ENCODE results near the gene SLCO2A1.

SLCO2A1 gene

DNA sequence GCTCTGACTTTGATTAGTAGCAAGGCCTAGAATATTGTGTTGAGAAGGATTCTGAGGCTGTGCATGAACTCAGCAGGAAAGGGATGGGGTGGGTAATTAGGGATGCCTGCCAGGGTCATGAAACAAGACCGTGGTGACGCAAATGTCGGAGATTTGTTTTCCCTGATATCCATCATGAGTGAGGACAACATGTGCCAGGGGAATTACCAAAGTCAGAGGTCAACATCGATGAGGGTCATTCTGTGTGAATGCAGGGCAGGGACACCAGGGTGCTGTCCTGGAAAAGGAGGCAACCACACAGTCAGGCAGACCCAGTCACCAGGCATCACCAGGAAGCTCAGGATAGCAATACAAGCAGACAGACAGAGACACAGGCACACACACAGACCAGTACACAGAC is 52.2 kb downstream of the SLCO2A1 start:
- DNase-seq, result no peak

DNA sequence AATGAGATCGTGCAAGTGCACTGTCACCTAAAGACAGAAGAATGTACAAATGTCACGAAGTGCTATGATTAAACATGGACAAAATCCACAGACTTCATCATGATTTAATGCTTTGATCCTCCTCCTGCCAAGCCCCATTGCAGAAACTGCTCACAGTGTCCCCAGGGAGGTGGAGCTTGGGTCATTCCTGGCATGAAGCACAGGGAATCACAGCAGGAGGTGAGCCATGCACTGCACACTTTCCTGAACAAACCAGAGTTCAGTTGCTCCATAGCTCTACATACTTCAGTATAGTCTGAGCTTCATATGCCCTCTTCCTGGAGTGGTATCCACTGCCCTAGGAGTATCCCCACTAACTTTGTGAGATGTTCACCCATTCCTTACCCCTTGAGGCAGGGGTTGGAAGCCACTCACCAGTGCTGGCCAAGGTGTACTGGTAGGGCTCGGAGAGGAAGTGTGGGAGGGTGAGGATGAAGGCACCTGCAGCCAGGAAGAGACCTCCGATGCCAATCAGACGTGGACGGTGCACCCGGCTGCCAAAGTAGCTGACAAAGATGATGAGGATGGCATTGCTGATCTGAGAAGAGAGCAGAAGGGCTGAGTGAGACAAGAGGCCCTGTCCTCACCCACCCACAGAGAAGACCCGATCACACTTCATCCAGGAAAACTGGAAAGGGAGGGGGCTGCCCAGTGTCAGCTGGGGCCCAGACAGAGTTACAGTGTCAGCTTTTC is 56.3 kb downstream of the SLCO2A1 start:
- DNase-seq, result no peak

DNA sequence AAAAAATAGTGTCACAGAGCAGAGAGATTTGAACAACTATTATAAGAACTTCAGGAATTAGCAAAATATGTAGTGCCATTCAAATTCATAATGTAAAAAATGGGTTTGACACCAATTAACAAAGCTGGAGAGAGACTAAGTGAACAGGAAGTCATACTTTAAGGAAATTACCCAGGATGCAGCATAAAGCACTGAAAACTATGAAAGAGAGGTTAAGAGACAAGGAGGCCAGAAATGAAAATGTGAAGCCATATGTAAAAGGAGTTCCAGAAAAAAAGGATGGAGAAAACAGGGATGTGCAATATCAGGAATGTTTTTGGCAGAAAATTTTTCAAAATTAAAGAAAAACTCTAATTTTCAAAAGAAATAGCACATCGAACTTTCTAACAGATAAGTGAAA is 57.6 kb downstream of the SLCO2A1 start:
- DNase-seq, result no peak

DNA sequence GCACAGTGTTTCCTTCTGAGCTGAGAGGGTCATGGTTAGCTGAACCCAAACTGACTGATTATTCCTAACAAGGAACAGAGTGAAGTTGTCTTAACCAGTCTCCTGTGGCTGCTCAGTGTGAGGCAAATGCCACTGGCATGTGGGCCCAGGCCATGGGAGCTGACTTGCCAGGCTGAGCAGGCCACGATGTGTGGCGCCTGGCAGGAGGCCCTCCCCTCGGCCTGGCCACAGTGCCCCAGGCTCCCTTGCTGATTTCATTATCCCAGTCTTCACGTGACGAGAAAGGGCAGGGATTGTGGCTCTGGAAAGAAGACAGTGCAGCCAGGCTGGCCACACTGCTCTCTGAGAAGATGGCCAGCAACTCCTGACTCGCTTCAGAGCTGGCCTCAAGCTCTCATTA is 58.8 kb downstream of the SLCO2A1 start:
- DNase-seq, result no peak

DNA sequence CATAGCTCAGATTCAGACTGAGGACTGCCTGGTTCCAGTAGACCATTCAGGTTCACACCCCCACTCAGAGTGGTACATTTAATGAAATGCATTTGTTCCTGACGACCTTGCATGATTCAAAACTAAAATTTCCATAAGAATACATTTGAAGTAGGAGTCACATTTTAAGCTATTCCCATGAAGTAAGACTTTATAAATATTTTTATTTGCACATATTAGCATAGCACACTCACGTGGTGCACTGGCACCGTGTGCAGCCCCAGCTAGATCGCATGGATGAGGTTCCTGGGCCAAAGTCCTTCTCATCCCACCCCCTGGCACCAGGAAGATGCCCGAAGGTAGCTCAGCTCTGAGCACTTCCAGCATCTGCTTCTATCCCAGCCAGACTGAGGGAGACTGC is 59.4 kb downstream of the SLCO2A1 start:
- DNase-seq, result no peak

DNA sequence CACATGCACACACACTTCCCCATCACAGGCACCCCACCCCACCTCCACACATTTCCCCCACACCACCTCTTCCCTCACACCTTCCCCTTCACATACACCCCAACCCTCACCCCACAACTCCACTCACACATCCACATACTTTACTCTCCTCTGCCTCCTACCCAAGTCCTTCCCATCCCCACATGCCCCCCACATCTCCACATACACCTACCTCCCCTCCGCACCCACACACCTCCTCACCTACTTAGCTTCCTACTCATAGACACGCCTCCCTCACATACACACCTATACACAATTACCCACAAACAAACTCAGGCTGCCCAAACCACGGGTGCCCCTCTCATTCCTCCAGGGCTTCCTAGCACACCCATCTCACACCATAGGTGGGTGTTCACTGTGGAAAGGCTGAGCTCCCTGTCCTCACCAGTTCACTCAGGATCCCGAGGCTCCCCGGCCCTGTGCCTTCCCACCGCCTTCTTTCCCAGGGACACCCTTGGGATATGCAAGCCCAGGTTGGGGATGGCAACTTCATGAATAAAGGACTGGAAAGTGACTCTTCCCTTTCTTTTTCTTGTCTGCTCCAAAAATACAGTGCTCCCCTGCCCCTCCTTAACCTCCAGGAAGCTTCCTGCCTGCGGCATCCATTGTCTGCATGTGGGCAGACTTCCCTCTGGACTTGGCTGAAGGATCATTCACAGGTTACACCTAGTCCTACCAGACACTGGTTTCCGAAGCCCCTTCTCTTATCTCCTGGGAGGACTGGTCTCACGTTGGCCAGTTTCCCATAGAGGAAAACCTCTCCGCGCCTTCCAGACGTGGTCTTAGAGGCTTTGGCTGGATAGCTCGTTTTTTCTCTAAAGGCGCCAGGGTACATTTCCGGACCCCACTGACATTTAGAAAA is 61.5 kb downstream of the SLCO2A1 start:
- DNase-seq, result no peak

DNA sequence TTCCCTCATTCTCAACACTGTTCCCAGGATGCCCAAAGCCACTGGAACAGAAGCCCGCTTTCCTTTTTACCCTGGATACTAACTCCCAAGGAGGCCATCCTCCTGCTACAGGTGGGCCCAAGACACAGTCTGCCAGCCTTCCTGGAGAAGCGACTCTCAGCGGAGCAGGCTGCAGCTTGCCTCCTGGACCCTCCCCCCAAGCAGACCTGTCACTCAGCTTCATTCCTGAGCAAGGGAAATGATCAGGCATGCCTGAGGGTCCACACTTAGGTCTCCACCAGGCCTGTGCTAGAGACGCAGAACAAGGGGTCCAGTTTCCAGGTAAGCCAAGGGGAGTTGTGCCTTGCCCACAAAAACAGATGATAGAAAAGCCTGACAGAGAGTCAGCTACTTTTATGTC is 62.8 kb downstream of the SLCO2A1 start:
- no peak for DNase-seq

DNA sequence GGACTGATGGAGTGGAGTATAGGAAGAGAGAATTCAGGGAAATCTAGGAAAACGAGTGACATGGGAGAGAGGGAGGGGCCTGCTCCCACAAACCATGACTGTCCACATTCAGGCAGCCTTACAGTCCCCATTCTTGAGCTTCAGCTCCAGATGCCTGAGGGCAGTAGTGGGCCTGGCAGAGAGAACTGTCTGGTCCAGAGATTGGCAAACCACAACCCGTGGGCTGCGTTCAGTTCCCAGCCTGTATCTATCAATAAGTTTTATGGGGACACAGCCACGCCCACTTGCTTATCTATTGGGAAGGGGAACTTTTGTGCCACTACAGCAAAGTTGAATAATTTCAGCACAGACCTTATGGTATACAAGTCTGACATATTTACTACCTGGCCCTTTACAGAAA is 63.8 kb downstream of the SLCO2A1 start:
- DNase-seq, result no peak

DNA sequence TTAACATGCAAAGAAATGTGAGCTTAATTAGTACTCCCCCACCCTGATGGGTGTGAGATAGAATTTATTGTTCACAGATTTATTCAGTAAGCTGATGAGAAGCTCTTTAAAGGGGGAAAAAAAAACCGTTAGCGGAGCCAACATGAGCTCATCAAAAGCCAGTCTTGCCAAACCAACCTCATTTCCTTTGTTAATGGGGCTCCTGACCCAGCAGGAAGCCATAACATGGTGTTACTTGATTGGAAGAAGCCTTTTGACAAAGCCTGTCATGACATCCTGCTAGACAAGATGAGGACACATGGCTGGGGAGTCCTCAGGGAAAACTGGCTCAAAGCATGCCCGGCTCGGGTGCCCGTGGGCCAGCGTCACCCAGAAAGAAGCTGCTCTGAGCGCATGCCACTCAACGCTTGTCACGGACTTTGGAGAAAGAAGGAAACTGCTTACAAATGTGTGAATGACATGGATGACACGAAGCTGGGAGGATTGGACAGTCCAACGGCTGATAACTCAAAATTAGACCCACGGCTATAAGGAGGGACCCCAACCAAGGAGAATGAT is 64.6 kb downstream of the SLCO2A1 start:
- DNase-seq, result no peak

DNA sequence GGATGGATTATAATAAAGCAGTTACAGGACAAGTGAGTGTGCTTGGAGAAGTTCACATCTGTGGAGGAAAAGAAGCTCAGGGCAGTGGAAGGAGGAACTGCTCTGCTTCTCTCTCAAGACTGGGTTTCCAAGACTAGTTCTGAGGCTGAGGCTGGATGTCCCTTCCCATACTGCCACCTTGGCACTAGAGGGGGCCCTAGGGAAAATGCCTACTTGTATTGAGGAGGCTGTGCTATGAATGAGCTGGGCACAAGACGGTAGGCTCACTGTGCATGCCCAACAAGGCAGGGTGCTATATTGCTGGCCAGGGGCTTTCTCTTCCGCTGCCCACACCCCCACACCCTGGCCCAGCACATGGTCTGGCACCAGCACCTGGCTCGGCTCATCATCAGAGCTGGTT is 65.2 kb downstream of the SLCO2A1 start:
- DNase-seq, result peak in 3 of 4 experiments; percentile 6 to 23 (median 20)

DNA sequence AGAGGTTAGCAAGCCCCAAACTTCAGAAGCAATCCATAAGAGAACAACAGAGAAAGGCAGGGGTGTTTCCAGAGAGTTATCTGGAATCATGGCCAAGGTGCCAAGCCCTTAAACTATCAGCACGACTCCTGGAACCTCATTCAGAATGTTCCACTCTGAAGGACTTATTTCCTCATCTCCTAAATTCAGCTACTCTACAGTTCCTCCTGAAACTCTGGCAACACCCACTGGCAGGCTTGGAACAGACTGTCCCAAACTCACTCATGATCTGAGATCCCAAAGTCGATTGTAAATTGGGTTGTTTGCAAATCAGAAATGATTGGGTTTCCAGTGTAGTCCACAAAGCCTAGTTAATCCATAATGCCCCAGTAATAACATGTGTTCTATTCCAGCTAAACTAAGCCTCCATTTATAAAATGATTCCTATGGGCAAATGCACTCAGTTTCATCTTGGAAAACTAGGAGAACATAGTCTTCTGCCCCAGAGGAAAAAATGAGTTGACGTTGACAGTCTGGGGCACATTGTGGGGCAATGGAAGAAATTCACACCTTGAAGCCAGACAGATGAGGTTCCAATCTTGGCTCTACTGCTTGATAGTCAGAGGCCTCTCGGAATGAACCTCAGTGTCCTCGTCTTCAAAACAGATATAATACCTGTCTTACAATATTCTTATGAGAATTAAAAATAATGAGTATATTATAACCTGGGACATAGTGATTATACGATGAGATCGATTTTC is 65.9 kb downstream of the SLCO2A1 start:
- DNase-seq, result peak in 1 of 4 experiments; percentile 16

DNA sequence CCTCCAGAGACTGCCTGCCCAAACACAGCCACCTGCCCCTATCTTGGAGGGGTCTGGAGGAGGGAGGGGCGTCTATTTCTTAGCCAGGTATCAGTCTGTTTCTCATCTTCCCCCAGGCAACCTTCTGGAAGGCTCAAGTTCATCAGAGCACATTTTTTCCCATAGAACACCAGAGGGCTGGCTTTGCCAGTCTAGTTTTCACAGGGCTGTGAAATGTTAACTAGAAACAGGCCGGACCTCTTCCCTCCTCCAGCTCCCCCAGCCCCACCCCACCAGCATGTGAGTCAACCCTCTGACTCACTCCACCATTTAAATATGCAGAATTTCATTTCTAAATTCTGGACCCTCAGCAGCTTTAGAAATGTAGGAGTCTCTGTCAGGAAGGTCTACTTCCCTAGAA is 66.9 kb downstream of the SLCO2A1 start:
- DNase-seq, result peak in 1 of 4 experiments; percentile 4

DNA sequence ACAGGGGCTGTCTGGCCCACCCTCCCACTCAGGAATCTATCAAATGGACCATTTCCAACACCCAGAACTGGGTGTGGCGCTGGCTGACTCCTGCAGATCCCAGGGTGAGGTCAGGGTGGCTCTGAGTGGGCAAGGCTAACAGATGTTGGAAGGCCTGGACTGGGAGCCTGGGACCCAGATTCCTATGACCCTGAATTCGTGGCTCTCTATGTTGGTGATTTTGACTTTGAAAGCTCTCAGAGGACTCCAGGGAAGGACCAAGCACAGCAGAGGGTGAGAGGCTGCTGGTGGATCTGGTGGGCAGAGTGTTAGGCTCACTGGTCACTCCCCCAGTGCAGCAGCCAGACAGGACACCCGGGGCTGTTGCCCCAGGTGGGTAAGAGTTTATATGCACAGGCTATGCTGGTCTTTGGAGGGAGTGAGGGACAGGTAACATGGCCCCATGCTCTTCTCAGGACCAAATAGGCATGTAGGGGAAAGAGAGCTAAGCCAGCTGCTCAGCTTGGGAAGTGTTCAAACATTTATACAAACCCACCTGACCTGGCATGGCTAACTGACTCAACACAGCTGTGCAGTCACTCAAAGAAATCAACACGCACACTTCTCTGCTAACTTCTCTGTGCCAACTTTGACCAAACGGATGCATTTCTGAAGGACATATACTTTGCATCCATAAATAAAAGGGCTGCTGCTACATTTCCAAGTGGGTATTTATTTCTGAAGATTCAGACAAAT is 71.5 kb downstream of the SLCO2A1 start:
- no peak for DNase-seq

DNA sequence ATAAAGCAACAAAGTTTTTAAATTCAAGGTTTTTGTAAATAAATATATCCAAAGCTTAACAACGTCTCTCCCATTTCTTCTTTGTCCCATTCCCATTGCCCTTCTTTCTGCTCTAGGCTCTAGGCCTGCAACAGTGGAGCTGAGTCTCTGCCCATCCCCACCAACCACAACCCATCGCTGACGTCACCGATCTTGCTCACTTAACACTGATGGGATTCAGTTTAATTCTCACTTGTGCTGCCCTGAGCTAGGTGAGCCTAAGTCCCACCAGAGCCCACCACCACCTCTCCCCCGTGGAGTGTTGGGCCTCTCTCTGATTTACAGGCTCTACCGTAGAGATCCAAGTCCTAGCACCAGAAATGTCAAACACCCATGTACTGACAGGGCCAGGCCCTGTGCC is 72.7 kb downstream of the SLCO2A1 start:
- DNase-seq, result no peak

DNA sequence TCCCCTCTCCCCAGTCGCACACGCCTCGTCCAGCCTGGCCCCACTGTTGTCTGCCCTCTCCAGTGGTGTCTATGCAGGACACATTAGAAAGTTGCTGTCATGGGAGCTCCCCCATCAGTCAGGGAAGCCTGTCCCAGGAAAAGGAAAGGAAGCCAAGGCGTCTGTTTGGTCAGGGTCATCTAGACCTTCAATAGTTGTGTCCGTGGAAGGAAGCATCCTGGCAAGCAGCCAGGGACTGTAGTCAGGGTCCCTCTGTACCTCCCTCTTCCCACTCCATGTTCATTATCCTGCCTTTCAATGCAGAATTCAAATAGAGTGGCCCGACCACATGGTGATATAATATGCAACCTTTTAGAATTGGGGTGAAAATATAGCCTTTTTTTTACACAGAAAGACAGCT is 73.4 kb downstream of the SLCO2A1 start:
- DNase-seq, result no peak

DNA sequence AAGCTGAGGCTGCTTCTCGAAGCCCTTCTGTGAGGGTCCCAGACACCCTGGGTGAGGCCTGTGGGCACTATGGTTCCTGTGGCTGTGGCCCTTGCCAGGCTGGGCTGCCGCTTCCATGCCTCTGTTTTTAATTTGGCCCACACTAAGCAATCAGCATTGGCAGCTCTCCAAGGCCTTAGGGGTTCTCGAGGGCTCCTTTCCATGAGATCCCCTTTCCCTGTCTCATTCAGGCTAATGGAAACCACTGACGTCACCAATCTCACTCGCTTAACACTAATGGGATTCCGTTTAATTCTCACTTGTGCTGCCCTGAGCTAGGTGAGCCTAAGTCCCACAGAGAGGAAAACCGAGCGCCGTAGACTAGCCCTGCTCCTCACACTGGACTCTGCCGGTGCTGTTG is 73.8 kb downstream of the SLCO2A1 start:
- DNase-seq, result no peak

DNA sequence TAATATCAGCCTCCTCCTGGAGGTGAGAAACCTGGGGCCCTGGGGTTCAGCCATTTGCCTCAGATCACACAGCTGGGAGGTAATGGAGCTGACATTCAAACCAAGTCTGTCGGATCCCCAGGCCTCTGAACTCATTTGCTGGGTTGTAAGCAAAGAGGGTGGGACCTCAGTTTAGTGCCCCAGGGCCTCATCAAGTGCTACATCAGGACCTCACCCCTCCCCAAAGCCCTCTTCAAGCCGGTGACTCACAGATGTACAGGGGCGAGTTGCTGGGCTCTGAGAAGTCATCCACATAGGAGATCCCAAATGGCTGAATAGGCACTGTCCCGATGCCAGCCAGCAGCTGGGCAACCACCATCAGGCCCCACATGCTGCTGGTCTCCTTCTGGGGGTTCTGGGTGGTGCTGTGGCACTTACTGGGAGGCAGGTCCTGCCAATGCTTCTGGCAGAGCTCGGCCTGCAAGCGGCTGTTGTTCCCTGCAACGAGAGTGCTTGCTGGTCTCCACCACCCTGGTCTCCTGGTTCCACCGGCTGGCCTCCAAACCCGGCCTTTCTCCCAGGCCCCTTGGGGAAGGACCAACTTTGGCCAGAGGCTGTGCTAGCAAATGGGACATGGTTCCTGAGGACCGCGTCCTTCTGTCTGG is 74.9 kb downstream of the SLCO2A1 start:
- DNase-seq, result no peak

DNA sequence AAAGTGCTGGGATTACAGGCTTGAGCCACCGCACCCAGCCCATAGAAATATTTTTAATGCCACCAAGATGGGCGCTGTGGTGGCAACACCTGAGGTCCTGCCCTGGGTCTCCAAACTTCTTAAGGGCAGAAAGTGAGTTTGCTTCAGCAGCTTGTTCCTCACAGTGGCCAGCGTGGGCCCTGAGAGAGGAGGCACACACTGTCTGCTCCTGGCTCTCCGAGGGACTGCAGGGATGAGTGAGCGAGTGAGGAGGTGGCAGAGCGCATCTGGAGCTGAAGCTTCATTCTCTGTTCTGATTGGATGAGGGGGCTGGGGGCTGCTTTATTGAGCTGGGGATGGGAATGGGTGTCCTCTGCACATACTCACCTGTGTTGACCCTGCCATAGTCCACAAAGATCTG is 76.4 kb downstream of the SLCO2A1 start:
- DNase-seq, result no peak

DNA sequence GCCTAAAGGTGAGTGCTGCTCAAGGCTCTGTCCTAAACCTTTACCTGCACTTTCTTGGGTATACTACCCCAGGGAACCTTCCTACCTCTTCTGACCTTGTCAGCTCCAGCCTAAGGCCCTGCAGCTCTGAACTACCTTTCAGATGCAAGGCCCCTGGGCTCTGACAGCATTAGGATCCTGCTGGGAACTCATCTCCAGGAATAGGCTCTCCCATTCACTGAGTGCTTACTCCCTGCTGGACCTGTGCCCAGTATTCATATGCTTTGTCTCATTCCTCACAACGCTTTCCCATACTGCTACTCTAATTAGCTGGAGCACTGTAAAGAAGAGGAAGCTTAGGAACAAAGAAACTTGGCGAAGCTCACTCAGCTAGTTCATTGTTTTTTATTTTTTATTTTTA is 80.3 kb downstream of the SLCO2A1 start:
- no peak for DNase-seq

DNA sequence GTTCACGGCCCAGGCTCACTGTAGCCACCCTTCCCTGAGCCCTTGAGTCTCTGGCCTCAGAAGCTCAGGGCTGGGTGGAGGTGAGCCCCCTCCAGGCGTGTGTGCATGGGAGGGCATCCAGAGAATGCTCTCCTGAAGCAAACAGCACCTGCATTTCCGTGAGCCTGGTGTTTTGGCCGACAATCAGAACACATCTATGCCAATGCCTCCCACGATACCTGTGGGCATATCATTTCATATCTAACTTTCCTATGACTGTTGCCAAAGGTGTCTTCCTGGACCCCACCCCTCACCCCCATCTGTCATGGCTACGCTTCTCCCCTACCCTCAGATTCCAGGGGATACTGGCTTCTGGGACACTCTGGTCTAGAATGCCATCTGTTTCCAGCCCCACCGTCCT is 80.7 kb downstream of the SLCO2A1 start:
- DNase-seq, result no peak

DNA sequence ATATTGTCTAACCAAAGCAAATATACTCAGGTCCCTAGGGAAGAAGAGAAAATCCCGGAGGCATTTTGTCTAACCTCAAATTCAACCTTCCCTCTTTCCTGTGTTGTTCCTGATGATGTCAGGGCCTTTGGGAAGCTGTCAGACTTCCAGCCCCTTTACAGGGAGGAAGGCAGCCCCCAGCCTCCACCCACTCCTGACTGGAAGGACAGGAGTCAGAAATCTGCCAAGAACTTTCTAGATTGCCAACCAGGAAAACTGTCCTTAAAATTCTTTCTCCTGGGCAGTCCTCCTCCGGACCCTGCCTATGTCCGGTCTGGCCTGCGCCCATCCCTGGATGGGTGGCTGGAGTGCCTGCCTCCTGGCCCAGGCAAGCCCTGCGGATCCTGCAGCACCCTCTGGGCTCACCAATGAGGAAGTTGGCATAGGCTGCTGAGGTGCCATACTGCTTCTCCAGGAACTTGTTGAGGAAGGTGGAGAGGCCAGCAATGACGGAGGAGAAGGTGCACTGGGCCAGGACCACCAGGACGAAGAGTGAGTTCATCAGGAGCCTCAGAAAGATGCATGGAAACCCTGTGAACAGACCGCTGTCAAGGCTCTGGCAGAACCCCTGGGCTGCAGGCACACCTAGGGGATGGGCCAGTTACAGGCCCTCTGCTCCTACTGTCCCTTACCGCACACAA is 81.5 kb downstream of the SLCO2A1 start:
- no peak for DNase-seq

Measured in suppressor macrophage (primary cell).